IMR-90 (cell line): ENCODE results near the gene C15orf61. TPM values are rescaled to one million over a fixed set of nuclear protein-coding genes. Genes with fewer than 3 reads are reported as not detected.

Source experiments
- ATAC-seq: fragments of 200-7000 bp; cut with Tn5 transposase; 2 replicates; pipeline ENCODE4 v1.9.1; 2020; ENCODE audit warnings: low read depth, mild to moderate bottlenecking, moderate library complexity
- BruUV-seq: library from RNA; stranded (reverse); fragments of 400-500 nt; replicated peaks from 2 replicates; lab custom pipeline; 2021; lab: Mats Ljungman, UMichigan
- CTCF ChIA-PET: fragments of 300-600 bp; formaldehyde crosslinking; extraction: SDS; loops from one replicate; lab custom pipeline; 2021; ENCODE audit warnings: antibody characterized with exemption; lab: Yijun Ruan, JAX
- POLR2A ChIA-PET: fragments of 300-600 bp; sonication (Branson Sonifier 250); formaldehyde crosslinking; loops from one replicate; lab custom pipeline; 2022; ENCODE audit warnings: antibody characterized with exemption; ENCODE audit not compliant: unreplicated experiment; lab: Charles Lee
- DNase-seq: peaks from one replicate; pipeline ENCODE4 v3.0.0; 2013
- H2AFZ ChIP-seq: replicated peaks from 2 replicates; pipeline ENCODE3; 2013; ENCODE audit warnings: low read length, mild to moderate bottlenecking; ENCODE audit not compliant: poor library complexity
- H2AK5ac ChIP-seq: 2 replicates; pipeline ENCODE4 v1.6.1; 2013; ENCODE audit warnings: low read depth, low read length, inconsistent platforms
- H2AK9ac ChIP-seq: replicated peaks from 2 replicates; pipeline ENCODE3; 2013; ENCODE audit warnings: mild to moderate bottlenecking, low read depth, low read length, moderate library complexity; ENCODE audit not compliant: poor library complexity
- H2BK120ac ChIP-seq: 2 replicates; pipeline ENCODE4 v1.6.1; 2013; ENCODE audit warnings: low read depth, low read length, inconsistent platforms
- H2BK15ac ChIP-seq: 3 replicates; pipeline ENCODE4 v1.6.1; 2013; ENCODE audit warnings: low read depth, low read length, inconsistent platforms
- H2BK20ac ChIP-seq: 2 replicates; pipeline ENCODE4 v1.6.1; 2013; ENCODE audit warnings: low read depth, mild to moderate bottlenecking, inconsistent platforms, low read length, moderate library complexity
- H2BK5ac ChIP-seq: 2 replicates; pipeline ENCODE4 v1.6.1; 2013; ENCODE audit warnings: mild to moderate bottlenecking, low read depth, low read length, inconsistent platforms; ENCODE audit not compliant: poor library complexity, severe bottlenecking
- H3K14ac ChIP-seq: replicated peaks from 2 replicates; pipeline ENCODE4 v1.6.1; 2013; ENCODE audit warnings: low read depth, low read length, inconsistent platforms
- H3K18ac ChIP-seq: 2 replicates; pipeline ENCODE4 v1.6.1; 2013; ENCODE audit warnings: low read depth, low read length, control low read depth
- H3K23ac ChIP-seq: 2 replicates; pipeline ENCODE4 v1.6.1; 2013; ENCODE audit warnings: low read depth, low read length, inconsistent platforms
- H3K27ac ChIP-seq: 2 replicates; pipeline ENCODE4 v1.5.1; 2013; ENCODE audit warnings: mild to moderate bottlenecking, control low read depth, low read length; ENCODE audit not compliant: insufficient read depth
- H3K27me3 ChIP-seq: 2 replicates; pipeline ENCODE4 v1.6.1; 2013; ENCODE audit warnings: low read length; ENCODE audit not compliant: control insufficient read depth, insufficient read depth
- H3K36me3 ChIP-seq: 2 replicates; pipeline ENCODE4 v1.6.1; 2013; ENCODE audit warnings: low read length, mixed read lengths; ENCODE audit not compliant: control insufficient read depth, insufficient read depth
- H3K4ac ChIP-seq: 2 replicates; pipeline ENCODE4 v1.6.1; 2013; ENCODE audit warnings: low read depth, low read length, inconsistent platforms
- H3K4me1 ChIP-seq: 2 replicates; pipeline ENCODE4 v1.6.1; 2013; ENCODE audit warnings: low read length, mixed read lengths; ENCODE audit not compliant: control insufficient read depth, insufficient read depth
- H3K4me2 ChIP-seq: 2 replicates; pipeline ENCODE4 v1.6.1; 2013; ENCODE audit warnings: low read depth, mild to moderate bottlenecking, control low read depth, low read length, moderate library complexity
- H3K4me3 ChIP-seq: 2 replicates; pipeline ENCODE4 v1.5.1; 2013; ENCODE audit warnings: low read depth, mild to moderate bottlenecking, control low read depth, low read length, moderate library complexity; ENCODE audit not compliant: insufficient read depth
- H3K56ac ChIP-seq: 2 replicates; pipeline ENCODE4 v1.6.1; 2013; ENCODE audit warnings: low read length, inconsistent platforms; ENCODE audit not compliant: insufficient read depth; ENCODE audit errors: extremely low read depth
- H3K79me1 ChIP-seq, 2 experiments: 2 replicates each; pipeline ENCODE4 v1.6.1; 2013; ENCODE audit warnings: low read length in 2 of 2, inconsistent platforms in 1 of 2, low read depth in 1 of 2
- H3K9ac ChIP-seq: 2 replicates; pipeline ENCODE4 v1.6.1; 2013; ENCODE audit warnings: low read depth, low read length, control low read depth
- H3K9me1 ChIP-seq: 2 replicates; pipeline ENCODE4 v1.6.1; 2013; ENCODE audit warnings: low read length, inconsistent platforms; ENCODE audit not compliant: insufficient read depth
- H3K9me3 ChIP-seq: 2 replicates; pipeline ENCODE4 v1.6.1; 2013; ENCODE audit warnings: low read length; ENCODE audit not compliant: control insufficient read depth, insufficient read depth
- H4K20me1 ChIP-seq: 2 replicates; pipeline ENCODE4 v1.6.1; 2013; ENCODE audit warnings: low read length, inconsistent platforms; ENCODE audit not compliant: insufficient read depth
- H4K5ac ChIP-seq: 2 replicates; pipeline ENCODE4 v1.6.1; 2013; ENCODE audit warnings: mild to moderate bottlenecking, low read depth, low read length, control low read depth
- H4K8ac ChIP-seq, 2 experiments: 2 replicates each; pipeline ENCODE4 v1.6.1; 2013; ENCODE audit warnings: low read depth in 2 of 2, low read length in 2 of 2, control low read depth in 1 of 2, inconsistent platforms in 1 of 2
- H4K91ac ChIP-seq: 2 replicates; pipeline ENCODE4 v1.6.1; 2013; ENCODE audit warnings: low read depth, low read length, inconsistent platforms; ENCODE audit not compliant: insufficient read depth
- CEBPB ChIP-seq: IDR thresholded peaks from 2 replicates; pipeline ENCODE4 v1.6.1; 2012; ENCODE audit warnings: low read depth, low read length, improper control_type of control experiment
- CHD1 ChIP-seq: IDR thresholded peaks from 2 replicates; pipeline ENCODE4 v1.6.1; 2012; ENCODE audit warnings: low read depth, low read length, improper control_type of control experiment
- CTCF ChIP-seq: conservative IDR thresholded peaks from 2 replicates; pipeline ENCODE4 v1.5.1; 2012; ENCODE audit warnings: mild to moderate bottlenecking, low read depth, low read length, improper control_type of control experiment
- ELK1 ChIP-seq: fragments of 150-350 bp; IDR thresholded peaks from 2 replicates; pipeline ENCODE4 v1.6.1; 2016; ENCODE audit warnings: low read depth, mild to moderate bottlenecking, low read length, moderate library complexity, borderline replicate concordance
- MAFK ChIP-seq: IDR thresholded peaks from 2 replicates; pipeline ENCODE4 v1.6.1; 2012; ENCODE audit warnings: low read depth, low read length, improper control_type of control experiment
- MAZ ChIP-seq: IDR thresholded peaks from 2 replicates; pipeline ENCODE4 v1.6.1; 2012; ENCODE audit warnings: low read depth, mild to moderate bottlenecking, low read length, improper control_type of control experiment, moderate library complexity, borderline replicate concordance
- MXI1 ChIP-seq: IDR thresholded peaks from 2 replicates; pipeline ENCODE4 v1.6.1; 2012; ENCODE audit warnings: low read depth, mild to moderate bottlenecking, low read length, moderate library complexity, borderline replicate concordance
- POLR2A ChIP-seq: IDR thresholded peaks from 2 replicates; pipeline ENCODE4 v1.6.1; 2012; ENCODE audit warnings: mild to moderate bottlenecking, low read depth, low read length
- RAD21 ChIP-seq: IDR thresholded peaks from 2 replicates; pipeline ENCODE4 v1.6.1; 2012; ENCODE audit warnings: low read length, improper control_type of control experiment
- RCOR1 ChIP-seq: IDR thresholded peaks from 2 replicates; pipeline ENCODE4 v1.6.1; 2012; ENCODE audit warnings: mild to moderate bottlenecking, low read length, improper control_type of control experiment; ENCODE audit not compliant: insufficient replicate concordance
- RFX5 ChIP-seq: IDR thresholded peaks from 2 replicates; pipeline ENCODE4 v1.8.0; 2012; ENCODE audit warnings: low read depth, mild to moderate bottlenecking, low read length, moderate library complexity
- SMC3 ChIP-seq: fragments of 150-350 bp; IDR thresholded peaks from 2 replicates; pipeline ENCODE4 v1.6.1; 2016; ENCODE audit warnings: low read depth, mild to moderate bottlenecking, antibody characterized with exemption, low read length, moderate library complexity
- USF2 ChIP-seq: fragments of 150-350 bp; IDR thresholded peaks from 2 replicates; pipeline ENCODE4 v1.6.1; 2017; ENCODE audit warnings: mild to moderate bottlenecking, antibody characterized with exemption, low read length, low read depth
- WGBS, 2 experiments: methylation state at CpG; one replicate each; pipeline versions ENCODE4 v1.1.5 to v1.1.7; 2013; ENCODE audit warnings: missing lambda C conversion rate in 2 of 2; ENCODE audit not compliant: insufficient read length in 1 of 2; ENCODE audit errors: extremely low coverage in 2 of 2; 5-methylcytosine and 5-hydroxymethylcytosine counted together
- dilution Hi-C: fragments of 300-500 bp; cut with HindIII; formaldehyde crosslinking; loops from one replicate; pipeline ENCODE4 v1.14.3; 2018; ENCODE audit warnings: low sequenced_read_pairs; ENCODE audit not compliant: unreplicated experiment
- in situ Hi-C: fragments of 300-500 bp; cut with MboI; formaldehyde crosslinking; loops from 3 replicates; pipeline ENCODE4 v1.14.3; 2019; ENCODE audit warnings: low sequenced_read_pairs, inconsistent platforms, mixed read lengths
- intact Hi-C: fragments of 100-400 bp; cut with micrococcal nuclease; formaldehyde crosslinking; loops from 2 replicates; pipeline ENCODE4 v1.10.0; 2022
- polyA plus RNA-seq, 3 experiments: library from polyadenylated mRNA; depleted of rRNA; stranded (reverse); fragments of >200 nt; gene quantifications; 2 replicates each; pipeline ENCODE4 v1.2.3, GENCODE V29; 2012; ENCODE audit warnings: low replicate concordance in 1 of 3
- total RNA-seq: library from RNA; depleted of rRNA; stranded (reverse); fragments of >200 nt; gene quantifications from 2 replicates; pipeline ENCODE4 v1.2.3, GENCODE V29; 2012

Gene C15orf61
- total and polyA plus RNA-seq, 2 of the 4 experiments (the other 2 are of a cell fraction) = 1.4 to 2.5 TPM

GRCh38 chr15:67564021-67564967, 43.4 kb downstream of the C15orf61 start:
- Histone ChIP-seq H2AFZ (no peak overlapping the region), H3K4ac (no peak overlapping the region), H3K56ac (no peak overlapping the region), H3K18ac (no peak overlapping the region), H4K8ac (no peak overlapping the region), H3K79me1 (peaks cover 3 to 6% of the 10 kb centered on the region in 2 experiments; a peak in 2 of 4 replicates), H3K36me3 (peaks cover 2% of the 10 kb centered on the region), H3K9me3 (no peaks in the 10 kb centered on the region), H3K14ac (no peak overlapping the region), H2BK20ac (no peak overlapping the region), H3K9me1 (no peaks in the 10 kb centered on the region), H2AK9ac (no peak overlapping the region), H2BK5ac (no peak overlapping the region), H3K4me1 (no peaks in the 10 kb centered on the region), H3K4me2 (no peak overlapping the region), H3K27me3 (no peaks in the 10 kb centered on the region), H3K9ac (no peak overlapping the region), H3K23ac (no peak overlapping the region), H2AK5ac (no peak overlapping the region), H3K27ac (no peak overlapping the region), H2BK15ac (no peak overlapping the region), H4K91ac (no peak overlapping the region), H2BK120ac (no peak overlapping the region), H4K20me1 (no peaks in the 10 kb centered on the region), H3K4me3 (no peak overlapping the region), H4K5ac (no peak overlapping the region)
- no peak for TF ChIP-seq MXI1
- no peak for TF ChIP-seq RAD21
- no peak for TF ChIP-seq CHD1
- TF ChIP-seq RCOR1 = no peak
- no peak for TF ChIP-seq USF2
- no peak for TF ChIP-seq ELK1
- no peak for TF ChIP-seq CTCF
- TF ChIP-seq MAZ = no peak
- no peak for TF ChIP-seq POLR2A
- TF ChIP-seq SMC3 = no peak
- TF ChIP-seq MAFK = no peak
- no peak for TF ChIP-seq CEBPB
- TF ChIP-seq RFX5 = no peak
- ChIA-PET CTCF (no interaction called here), POLR2A (no interaction called here)
- in situ Hi-C loops = no loop called here
- BruUV-seq = no TSS peak
- WGBS, 2 experiments = no CpG with 5 or more reads among the region's 2 CpGs
- dilution Hi-C loops = no loop called here
- no peak for DNase-seq
- ATAC-seq = no peak
- intact Hi-C loops = no loop called here
